Measurements from ENCODE around the gene PLIN1.
A peak's percentile ranks its signal among the peaks of the same experiment; 100 is the strongest.

The PLIN1 gene

GRCh38 chr15:89657686-89658200, 21.4 kb downstream of the PLIN1 start:
- no CpG with 5 or more reads among the region's 5 CpGs for WGBS (ENCODE audit: extremely low coverage, insufficient coverage, insufficient read length)
- Histone ChIP-seq H3K4me1 (ENCODE audit: control insufficient read depth in 1 of 2, insufficient read depth in 2 of 2, low read length in 2 of 2) (peaks cover 5 to 6% of the 10 kb centered on the region in 2 experiments), H3K9ac (ENCODE audit: low read length) (no peak overlapping the region), H3K9me3 (ENCODE audit: insufficient read depth, low read depth, low read length) (no peaks in the 10 kb centered on the region), H2AFZ (ENCODE audit: insufficient read depth, low read length, poor library complexity) (no peak overlapping the region), H3K79me2 (ENCODE audit: control insufficient read depth, insufficient read depth, low read length, poor library complexity) (peaks cover 6% of the 10 kb centered on the region), H3K4ac (ENCODE audit: low read depth, low read length) (no peak overlapping the region), H2AK5ac (ENCODE audit: low read length) (no peak overlapping the region), H3K4me2 (ENCODE audit: low read length) (no peak overlapping the region), H4K12ac (ENCODE audit: low read depth, low read length) (no peak overlapping the region), H3K18ac (ENCODE audit: low read length) (no peak overlapping the region), H3K79me1 (ENCODE audit: low read length) (peaks cover 6% of the 10 kb centered on the region), H3K27ac (ENCODE audit: low read depth, low read length) (no peak overlapping the region), H2BK120ac (ENCODE audit: insufficient read depth, low read length, poor library complexity) (no peak overlapping the region), H4K91ac (ENCODE audit: low read depth, low read length) (no peak overlapping the region), H3K36me3 (ENCODE audit: control insufficient read depth in 1 of 2, insufficient read depth in 2 of 2, low read length in 2 of 2) (no peaks in the 10 kb centered on the region), H3K27me3 (ENCODE audit: insufficient read depth, low read length) (peaks cover 4% of the 10 kb centered on the region), H3K23ac (ENCODE audit: low read length) (no peak overlapping the region), H2BK12ac (ENCODE audit: low read length) (no peak overlapping the region), H3K14ac (ENCODE audit: low read length) (no peak overlapping the region), H2BK5ac (ENCODE audit: low read depth, low read length, poor library complexity) (no peak overlapping the region), H4K8ac (ENCODE audit: low read depth, low read length) (no peak overlapping the region), H3K4me3 (ENCODE audit: low read depth, low read length) (no peak overlapping the region)
- no peak for DNase-seq

GRCh38 chr15:89656116-89656815, 22.9 kb downstream of the PLIN1 start:
- Histone ChIP-seq H4K8ac (ENCODE audit: low read depth, low read length) (no peak overlapping the region), H3K9me3 (ENCODE audit: insufficient read depth, low read depth, low read length) (no peaks in the 10 kb centered on the region), H3K4me1 (ENCODE audit: control insufficient read depth in 1 of 2, insufficient read depth in 2 of 2, low read length in 2 of 2) (peaks cover 5 to 6% of the 10 kb centered on the region in 2 experiments), H2BK12ac (ENCODE audit: low read length) (no peak overlapping the region), H3K79me1 (ENCODE audit: low read length) (peaks cover 6% of the 10 kb centered on the region), H2AK5ac (ENCODE audit: low read length) (no peak overlapping the region), H3K79me2 (ENCODE audit: control insufficient read depth, insufficient read depth, low read length, poor library complexity) (peaks cover 6% of the 10 kb centered on the region), H4K91ac (ENCODE audit: low read depth, low read length) (no peak overlapping the region), H2BK5ac (ENCODE audit: low read depth, low read length, poor library complexity) (no peak overlapping the region), H3K18ac (ENCODE audit: low read length) (no peak overlapping the region), H3K14ac (ENCODE audit: low read length) (no peak overlapping the region), H3K4me3 (ENCODE audit: low read depth, low read length) (no peak overlapping the region), H3K4me2 (ENCODE audit: low read length) (no peak overlapping the region), H4K12ac (ENCODE audit: low read depth, low read length) (no peak overlapping the region), H3K36me3 (ENCODE audit: control insufficient read depth in 1 of 2, insufficient read depth in 2 of 2, low read length in 2 of 2) (peaks cover 0 to 4% of the 10 kb centered on the region in 2 experiments), H3K4ac (ENCODE audit: low read depth, low read length) (no peak overlapping the region), H2BK120ac (ENCODE audit: insufficient read depth, low read length, poor library complexity) (no peak overlapping the region), H2AFZ (ENCODE audit: insufficient read depth, low read length, poor library complexity) (no peak overlapping the region), H3K27ac (ENCODE audit: low read depth, low read length) (no peak overlapping the region), H3K27me3 (ENCODE audit: insufficient read depth, low read length) (peaks cover 4% of the 10 kb centered on the region), H3K9ac (ENCODE audit: low read length) (no peak overlapping the region), H3K23ac (ENCODE audit: low read length) (no peak overlapping the region)
- DNase-seq: no peak
- no CpG with 5 or more reads among the region's 7 CpGs for WGBS (ENCODE audit: extremely low coverage, insufficient coverage, insufficient read length)

GRCh38 chr15:89654847-89655805, 24.0 kb downstream of the PLIN1 start, which contains the start of gene KIF7:
KIF7 (minus strand) TSS chr15:89655467; CDS start chr15:89652930, 2,537 bp downstream.
- Histone ChIP-seq H3K23ac (ENCODE audit: low read length) (no peak within 1 kb of the TSS), H3K4me1 (ENCODE audit: control insufficient read depth in 1 of 2, insufficient read depth in 2 of 2, low read length in 2 of 2) (peaks cover 5 to 6% of the 10 kb centered on the region in 2 experiments), H2BK12ac (ENCODE audit: low read length) (no peak within 1 kb of the TSS), H4K12ac (ENCODE audit: low read depth, low read length) (peak within 1 kb of the TSS; percentile 19), H2BK5ac (ENCODE audit: low read depth, low read length, poor library complexity) (no peak within 1 kb of the TSS), H2AFZ (ENCODE audit: insufficient read depth, low read length, poor library complexity) (peak within 1 kb of the TSS; percentile 85), H3K4me2 (ENCODE audit: low read length) (peak within 1 kb of the TSS; percentile 78), H3K79me1 (ENCODE audit: low read length) (peaks cover 6% of the 10 kb centered on the region), H3K18ac (ENCODE audit: low read length) (peak within 1 kb of the TSS; percentile 19), H3K9me3 (ENCODE audit: insufficient read depth, low read depth, low read length) (no peaks in the 10 kb centered on the region), H3K4ac (ENCODE audit: low read depth, low read length) (peak within 1 kb of the TSS; percentile 30), H2AK5ac (ENCODE audit: low read length) (peak within 1 kb of the TSS; percentile 12), H3K27me3 (ENCODE audit: insufficient read depth, low read length) (peaks cover 4% of the 10 kb centered on the region), H3K27ac (ENCODE audit: low read depth, low read length) (no peak within 1 kb of the TSS), H2BK120ac (ENCODE audit: insufficient read depth, low read length, poor library complexity) (no peak within 1 kb of the TSS), H3K14ac (ENCODE audit: low read length) (peak within 1 kb of the TSS; percentile 50), H3K36me3 (ENCODE audit: control insufficient read depth in 1 of 2, insufficient read depth in 2 of 2, low read length in 2 of 2) (peaks cover 0 to 4% of the 10 kb centered on the region in 2 experiments), H3K79me2 (ENCODE audit: control insufficient read depth, insufficient read depth, low read length, poor library complexity) (peaks cover 6% of the 10 kb centered on the region), H4K91ac (ENCODE audit: low read depth, low read length) (peak within 1 kb of the TSS; percentile 4), H3K4me3 (ENCODE audit: low read depth, low read length) (peak within 1 kb of the TSS; percentile 86), H3K9ac (ENCODE audit: low read length) (peak within 1 kb of the TSS; percentile 69), H4K8ac (ENCODE audit: low read depth, low read length) (peak within 1 kb of the TSS; percentile 71)
- WGBS (ENCODE audit: extremely low coverage, insufficient coverage, insufficient read length): no CpG with 5 or more reads among the region's 87 CpGs
- DNase-seq: peak; percentile 13 to 55

- H3K79me1 ChIP-seq (ENCODE audit: low read length): peaks cover 6% of the 10 kb centered on the region
- no peak overlapping the region for H3K9ac ChIP-seq (ENCODE audit: low read length)
- H3K79me2 ChIP-seq (ENCODE audit: control insufficient read depth, insufficient read depth, low read length, poor library complexity): peaks cover 6% of the 10 kb centered on the region
- no CpG with 5 or more reads among the region's 14 CpGs for WGBS (ENCODE audit: extremely low coverage, insufficient coverage, insufficient read length)
- no peak overlapping the region for H2BK5ac ChIP-seq (ENCODE audit: low read depth, low read length, poor library complexity)
- peaks cover 4% of the 10 kb centered on the region for H3K27me3 ChIP-seq (ENCODE audit: insufficient read depth, low read length)
- no peak overlapping the region for H3K23ac ChIP-seq (ENCODE audit: low read length)
- no peak overlapping the region for H2AK5ac ChIP-seq (ENCODE audit: low read length)
- peak overlapping the region; percentile 64 for H4K8ac ChIP-seq (ENCODE audit: low read depth, low read length)
- DNase-seq: no peak
- H3K27ac ChIP-seq (ENCODE audit: low read depth, low read length): no peak overlapping the region
- no peak overlapping the region for H4K91ac ChIP-seq (ENCODE audit: low read depth, low read length)
- H3K14ac ChIP-seq (ENCODE audit: low read length): peak overlapping the region; percentile 50
- no peak overlapping the region for H2BK120ac ChIP-seq (ENCODE audit: insufficient read depth, low read length, poor library complexity)
- H2BK12ac ChIP-seq (ENCODE audit: low read length): no peak overlapping the region
- H3K18ac ChIP-seq (ENCODE audit: low read length): peak overlapping the region; percentile 19
- peak overlapping the region; percentile 78 for H3K4me2 ChIP-seq (ENCODE audit: low read length)
- H4K12ac ChIP-seq (ENCODE audit: low read depth, low read length): no peak overlapping the region
- peak overlapping the region; percentile 85 for H2AFZ ChIP-seq (ENCODE audit: insufficient read depth, low read length, poor library complexity)
- no peaks in the 10 kb centered on the region for H3K9me3 ChIP-seq (ENCODE audit: insufficient read depth, low read depth, low read length)
- peaks cover 5 to 6% of the 10 kb centered on the region in 2 experiments for H3K4me1 ChIP-seq (ENCODE audit: control insufficient read depth in 1 of 2, insufficient read depth in 2 of 2, low read length in 2 of 2)
- no peak overlapping the region for H3K4ac ChIP-seq (ENCODE audit: low read depth, low read length)
- peaks cover 0 to 4% of the 10 kb centered on the region in 2 experiments for H3K36me3 ChIP-seq (ENCODE audit: control insufficient read depth in 1 of 2, insufficient read depth in 2 of 2, low read length in 2 of 2)
- peak overlapping the region; percentile 86 for H3K4me3 ChIP-seq (ENCODE audit: low read depth, low read length)
Observed at GRCh38 chr15:89654301-89654761, 24.8 kb downstream of the PLIN1 start.
